GM20000 (cell line): Measurements from ENCODE around the gene SLC6A6.

Experiments
- DNase-seq: peaks from one replicate; pipeline ENCODE4 v3.0.0; 2012; ENCODE audit warnings: low spot score
- CTCF ChIP-seq: IDR thresholded peaks from 2 replicates; pipeline ENCODE4 v1.5.1; 2012; ENCODE audit warnings: mild to moderate bottlenecking, control low read depth; ENCODE audit errors: extremely low read depth, missing control alignments

Gene SLC6A6

GRCh38 chr3:14373753-14374376 lies 28.5 kb upstream of the SLC6A6 start:
- no peak for TF ChIP-seq CTCF
- DNase-seq, result no peak

GRCh38 chr3:14374444-14374883 lies 27.9 kb upstream of the SLC6A6 start:
- no peak for DNase-seq
- no peak for TF ChIP-seq CTCF

DNA sequence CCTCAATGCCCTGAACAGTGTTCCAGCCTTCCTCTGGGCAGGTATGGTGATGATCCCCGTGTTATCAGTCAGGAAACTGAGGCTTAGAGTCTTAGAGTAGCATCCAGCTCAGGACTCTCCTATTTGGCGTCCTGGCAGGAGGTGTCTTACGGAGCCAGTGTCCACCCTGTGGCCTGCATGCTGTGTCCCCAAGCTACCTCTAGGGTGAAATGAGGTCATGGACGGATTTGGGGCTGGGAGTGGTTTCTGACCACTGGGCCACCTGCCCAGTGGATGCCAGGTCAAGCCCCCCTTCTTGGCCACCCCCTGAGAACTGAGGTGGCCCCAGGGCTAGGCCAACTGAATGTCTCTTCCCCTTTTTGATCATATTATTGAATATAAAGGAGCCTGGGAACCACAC lies 27.2 kb upstream of the SLC6A6 start:
- DNase-seq, result no peak
- no peak for TF ChIP-seq CTCF

DNA sequence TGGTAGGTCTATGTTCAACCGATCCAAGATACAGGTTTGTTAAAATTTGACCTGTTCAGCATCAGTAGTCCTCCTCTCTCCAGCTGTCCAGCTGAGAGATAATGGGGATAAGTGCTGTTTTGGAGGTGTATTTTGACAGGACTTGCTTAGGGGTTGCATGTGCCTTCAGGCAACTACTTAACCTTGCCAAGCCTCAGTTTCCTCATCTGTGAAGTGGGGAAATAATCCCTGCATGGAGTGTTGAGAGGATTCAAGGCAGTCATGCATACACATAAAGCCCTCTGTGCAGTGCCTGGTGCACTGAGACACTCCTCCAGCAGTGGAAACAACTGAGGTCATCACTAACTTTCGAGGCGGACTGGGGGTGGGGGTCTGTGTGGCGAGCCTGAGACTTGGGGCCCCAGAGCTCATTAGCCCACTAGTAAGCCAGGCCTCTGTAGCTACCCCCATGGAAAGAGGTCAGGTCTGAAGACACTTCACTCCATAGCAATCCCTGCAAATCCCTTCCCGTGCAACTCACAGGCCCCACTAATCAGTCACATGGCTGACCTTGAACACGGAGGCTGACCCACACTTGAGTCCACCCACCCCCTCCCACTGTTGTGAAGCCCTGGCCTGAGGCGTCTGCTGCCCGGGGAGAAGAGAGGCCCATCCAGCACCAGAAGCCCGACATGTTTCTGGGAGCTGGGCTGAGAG lies 25.9 kb upstream of the SLC6A6 start:
- no peak for DNase-seq
- no peak for TF ChIP-seq CTCF

DNA sequence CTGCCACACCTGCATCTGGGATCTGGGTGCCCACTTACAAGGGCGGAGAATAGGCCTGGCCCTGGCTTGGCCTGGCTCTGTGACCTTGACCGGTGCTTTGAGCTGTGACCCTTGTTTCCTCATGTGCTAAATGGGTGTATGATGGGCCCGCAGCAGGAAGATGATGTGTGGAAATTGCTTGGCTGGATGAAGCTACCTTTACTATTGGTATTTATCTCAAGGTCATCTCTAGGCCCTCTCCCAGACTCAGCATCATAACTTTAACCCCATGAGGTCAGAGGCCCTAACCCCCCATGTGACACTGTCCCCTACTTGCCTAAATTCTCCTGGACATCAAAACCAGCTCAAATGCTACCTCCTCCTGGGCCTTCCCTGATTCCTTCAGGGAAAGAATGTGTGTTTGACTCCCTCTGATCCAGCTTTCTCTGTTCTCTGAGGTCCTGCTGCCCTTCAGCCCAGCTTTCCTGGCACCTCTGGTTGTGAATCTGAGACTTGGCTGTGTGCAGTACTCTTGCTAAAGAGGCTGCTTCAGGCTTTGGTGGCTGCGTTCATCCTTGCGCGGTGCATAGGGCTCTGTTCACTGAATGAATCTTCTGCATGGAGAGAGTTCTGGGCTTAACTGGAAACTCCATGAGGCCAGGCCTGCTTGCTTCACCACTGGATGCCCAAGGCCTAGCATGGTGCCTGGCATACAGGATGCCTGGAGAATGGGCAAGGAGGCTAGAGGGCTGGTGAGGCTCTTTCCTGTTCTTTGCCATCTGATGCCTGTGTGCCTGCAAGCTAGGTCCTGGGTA lies 25.2 kb upstream of the SLC6A6 start:
- no peak for TF ChIP-seq CTCF
- DNase-seq, result no peak

- TF ChIP-seq CTCF, result no peak
These were observed 24.6 kb upstream of the SLC6A6 start for GRCh38 chr3:14377838-14378169.

GRCh38 chr3:14378415-14378814 lies 24.0 kb upstream of the SLC6A6 start:
- no peak for DNase-seq
- no peak for TF ChIP-seq CTCF

More at GRCh38 chr3:14377838-14378169, 24.6 kb upstream of the SLC6A6 start:
- DNase-seq, result no peak
